K562 (cell line): ENCODE measurements around the gene GIPR. TPM values are rescaled to one million over a fixed set of nuclear protein-coding genes. Genes with fewer than 3 reads are reported as not detected.

Experiments used
- CBFA2T2 ChIP-seq: fragments of 450-650 bp; conservative IDR thresholded peaks from 2 replicates; pipeline ENCODE4 v1.6.1; 2017; ENCODE audit warnings: mild to moderate bottlenecking
- CREB3L1 ChIP-seq: fragments of 450-650 bp; IDR thresholded peaks from 2 replicates; pipeline ENCODE4 v1.6.1; 2014; ENCODE audit warnings: low read depth, mild to moderate bottlenecking, moderate library complexity, borderline replicate concordance
- CSDE1 ChIP-seq, 2 experiments: fragments of 450-650 bp; IDR thresholded peaks; 2 replicates each; pipeline ENCODE4 v1.6.1; 2016; ENCODE audit warnings: mild to moderate bottlenecking in 1 of 2
- CTBP1 ChIP-seq: fragments of 450-650 bp; IDR thresholded peaks from 2 replicates; pipeline ENCODE4 v1.6.1; 2016; ENCODE audit warnings: borderline replicate concordance
- GATAD2B ChIP-seq: fragments of 450-650 bp; IDR thresholded peaks from 2 replicates; pipeline ENCODE4 v1.6.1; 2017; ENCODE audit warnings: mild to moderate bottlenecking, borderline replicate concordance
- HOXB6 ChIP-seq: fragments of 250-450 bp; sonication (Bioruptor Pico); IDR thresholded peaks from 2 replicates; pipeline ENCODE4 v1.5.1; 2022; ENCODE audit warnings: mild to moderate bottlenecking, borderline replicate concordance
- IRF2 ChIP-seq: sonication (generic); formaldehyde crosslinking; IDR thresholded peaks from 2 replicates; pipeline ENCODE4 v1.8.1; 2022; ENCODE audit warnings: mild to moderate bottlenecking, missing genetic modification reagents
- IRF9 ChIP-seq: fragments of 450-650 bp; IDR thresholded peaks from 2 replicates; pipeline ENCODE4 v1.6.1; 2016; ENCODE audit warnings: missing biosample characterization, missing genetic modification characterization
- MEF2A ChIP-seq: IDR thresholded peaks from 2 replicates; pipeline ENCODE4 v1.6.1; 2011; ENCODE audit warnings: low read depth, mild to moderate bottlenecking, low read length, moderate library complexity; ENCODE audit not compliant: control insufficient read depth
- MXI1 ChIP-seq: IDR thresholded peaks from 2 replicates; pipeline ENCODE4 v1.6.1; 2011; ENCODE audit warnings: low read depth, mild to moderate bottlenecking, improper control_type of control experiment, low read length
- POLR3A ChIP-seq: IDR thresholded peaks from 2 replicates; pipeline ENCODE4 v1.6.1; 2011; ENCODE audit warnings: borderline replicate concordance, mild to moderate bottlenecking, moderate library complexity; ENCODE audit not compliant: insufficient read length, insufficient read depth; ENCODE audit errors: extremely low read depth
- RBM14 ChIP-seq: fragments of 200-400 bp; formaldehyde crosslinking; IDR thresholded peaks from 2 replicates; pipeline ENCODE4 v1.6.1; 2018; ENCODE audit warnings: low read depth, mild to moderate bottlenecking, low read length, moderate library complexity, borderline replicate concordance; ENCODE audit not compliant: insufficient read depth
- RUNX1 ChIP-seq: sonication (generic); IDR thresholded peaks from 2 replicates; pipeline ENCODE4 v1.6.1; 2016; ENCODE audit warnings: antibody characterized with exemption, low read depth
- SIX5 ChIP-seq, 2 experiments: IDR thresholded peaks; 2 replicates each; pipeline ENCODE4 v1.6.1; 2011; ENCODE audit warnings: low read length in 2 of 2, borderline replicate concordance in 1 of 2, low read depth in 1 of 2, mild to moderate bottlenecking in 1 of 2, moderate library complexity in 1 of 2; ENCODE audit not compliant: insufficient read depth in 1 of 2
- UBTF ChIP-seq, 2 experiments: IDR thresholded peaks; 2 replicates each; pipeline ENCODE4 v1.6.1; 2012; ENCODE audit warnings: improper control_type of control experiment in 2 of 2, low read depth in 2 of 2, low read length in 2 of 2, borderline replicate concordance in 1 of 2
- ZC3H8 ChIP-seq: fragments of 450-650 bp; IDR thresholded peaks from 2 replicates; pipeline ENCODE4 v1.6.1; 2017
- ZNF316 ChIP-seq: fragments of 450-650 bp; IDR thresholded peaks from 2 replicates; pipeline ENCODE4 v1.6.1; 2016
- ZNF445 ChIP-seq: fragments of 250-450 bp; sonication (Bioruptor Pico); IDR thresholded peaks from 2 replicates; pipeline ENCODE4 v1.4.0; 2020; ENCODE audit warnings: low read depth, mild to moderate bottlenecking, moderate library complexity
- ZNF695 ChIP-seq: fragments of 450-650 bp; formaldehyde crosslinking; IDR thresholded peaks from 2 replicates; pipeline ENCODE4 v1.4.0; 2020; ENCODE audit warnings: mild to moderate bottlenecking, moderate library complexity
- ZNF699 ChIP-seq: fragments of 250-450 bp; sonication (Bioruptor Pico); IDR thresholded peaks from 2 replicates; pipeline ENCODE4 v1.8.0; 2021; ENCODE audit warnings: mild to moderate bottlenecking, moderate library complexity; ENCODE audit not compliant: insufficient replicate concordance
- ZNF785 ChIP-seq: fragments of 250-450 bp; sonication (Bioruptor Pico); IDR thresholded peaks from 2 replicates; pipeline ENCODE4 v1.4.0; 2020; ENCODE audit warnings: mild to moderate bottlenecking
- polyA plus RNA-seq, 8 experiments: library from polyadenylated mRNA; depleted of rRNA in 4 of 8; stranded (reverse) in 5 of 8; unstranded in 3 of 8; fragments of >200 nt; fragmentation: Nextera tagmentation in 2 of 8; fragmentation: Illumina TruSeq in 1 of 8; extraction: Ambion mirVana in 2 of 8; extraction: Trizol in 1 of 8; gene quantifications; 2 replicates each; pipeline versions ENCODE4 v1.2.1 to v1.2.3, GENCODE V29; 2011 to 2014; ENCODE audit warnings: inconsistent platforms in 1 of 8, missing spikeins in 1 of 8
- total RNA-seq, 7 experiments: library from RNA; depleted of rRNA in 6 of 7; stranded (reverse); fragments of >200 nt in 6 of 7; fragmentation: Illumina TruSeq in 2 of 7; extraction: Trizol in 2 of 7; gene quantifications; 2 replicates each; pipeline versions ENCODE4 v1.2.1 to v1.2.3, GENCODE V29; 2011 to 2021; ENCODE audit warnings: low replicate concordance in 1 of 7
- TF ChIP-seq, protein P1 (sequence below): sonication (generic); formaldehyde crosslinking; IDR thresholded peaks from 2 replicates; pipeline ENCODE4 v1.8.0; 2023; ENCODE audit warnings: mild to moderate bottlenecking, missing genetic modification reagents

GIPR gene
- total and polyA plus RNA-seq, 9 of the 15 experiments (the other 6 are each of a cell fraction or from before 2014, with no cell fraction given), result 2.2 to 26.8 (median 12.7) TPM

DNA sequence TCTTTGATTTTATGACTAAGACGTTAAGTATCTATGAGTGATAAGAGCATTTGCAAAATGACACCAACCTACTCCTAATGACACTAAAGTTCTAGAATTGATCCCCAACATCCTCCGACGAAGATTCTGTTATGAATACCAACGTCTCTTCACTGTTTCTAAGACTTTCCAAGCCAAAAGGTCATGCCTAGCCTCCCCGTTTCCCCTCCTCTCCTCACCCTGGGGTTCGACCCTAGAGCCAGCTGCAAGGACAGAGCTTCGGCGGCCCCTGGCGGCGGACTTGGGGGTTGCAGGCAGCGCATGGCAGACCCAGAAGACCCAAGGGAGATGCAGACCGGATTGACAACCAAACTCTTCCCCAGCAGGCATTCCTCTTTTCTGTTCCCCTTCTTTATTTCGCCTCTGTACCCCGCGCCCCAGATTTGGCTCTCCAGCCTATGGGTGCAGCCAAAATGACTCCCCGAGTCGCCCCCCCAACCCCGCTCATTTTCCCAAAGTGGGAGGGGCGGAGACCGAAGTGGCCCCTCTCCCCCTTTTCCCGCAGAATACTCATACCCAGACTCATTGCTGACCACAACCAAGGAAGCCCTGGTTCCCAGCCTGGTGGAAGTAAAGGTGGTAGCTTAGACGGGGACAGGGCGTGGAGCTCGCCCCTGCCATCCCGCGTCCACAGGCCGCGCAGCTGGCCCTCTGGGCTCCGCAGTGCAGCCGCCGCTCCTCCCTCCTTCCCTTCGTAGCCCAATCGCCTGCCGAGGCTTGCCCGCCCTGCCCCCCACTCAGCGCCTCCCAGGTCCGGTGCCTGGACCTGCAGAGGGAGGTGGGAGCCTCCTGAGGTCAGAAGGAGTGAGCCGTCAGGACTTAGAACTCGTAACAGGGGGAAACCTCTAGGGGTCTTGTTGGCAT is 24.7 kb upstream of the GIPR start (continued):
- no peak for TF ChIP-seq CBFA2T2
- peak; percentile 43 for TF ChIP-seq CTBP1
- no peak for TF ChIP-seq ZNF785
- no peak for TF ChIP-seq CREB3L1
- TF ChIP-seq IRF9 (tag), result no peak
- no peak for TF ChIP-seq RUNX1
- no peak for TF ChIP-seq MXI1
- TF ChIP-seq POLR3A, result peak; percentile 3
- TF ChIP-seq CSDE1 (IDR thresholded peaks at IDR 0.05), result no peak
- no peak for TF ChIP-seq RBM14
- TF ChIP-seq SIX5 (IDR thresholded peaks at IDR 0.05; ENCODE audit: borderline replicate concordance in 1 of 2, insufficient read depth in 1 of 2, low read depth in 1 of 2, low read length in 2 of 2), result no peak
- TF ChIP-seq, protein P1, sequence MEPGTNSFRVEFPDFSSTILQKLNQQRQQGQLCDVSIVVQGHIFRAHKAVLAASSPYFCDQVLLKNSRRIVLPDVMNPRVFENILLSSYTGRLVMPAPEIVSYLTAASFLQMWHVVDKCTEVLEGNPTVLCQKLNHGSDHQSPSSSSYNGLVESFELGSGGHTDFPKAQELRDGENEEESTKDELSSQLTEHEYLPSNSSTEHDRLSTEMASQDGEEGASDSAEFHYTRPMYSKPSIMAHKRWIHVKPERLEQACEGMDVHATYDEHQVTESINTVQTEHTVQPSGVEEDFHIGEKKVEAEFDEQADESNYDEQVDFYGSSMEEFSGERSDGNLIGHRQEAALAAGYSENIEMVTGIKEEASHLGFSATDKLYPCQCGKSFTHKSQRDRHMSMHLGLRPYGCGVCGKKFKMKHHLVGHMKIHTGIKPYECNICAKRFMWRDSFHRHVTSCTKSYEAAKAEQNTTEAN (CRISPR knock-in tag), result no peak
- TF ChIP-seq MEF2A, result no peak
- TF ChIP-seq HOXB6, result no peak
- 0 out of 2 replicates have a peak, but pooled peaks have one; percentile 6 for TF ChIP-seq ZC3H8
- TF ChIP-seq ZNF695 (CRISPR knock-in tag), result no peak
- no peak for TF ChIP-seq ZNF316
- TF ChIP-seq ZNF699, result no peak
- TF ChIP-seq IRF2 (CRISPR knock-in tag), result no peak
- TF ChIP-seq UBTF (IDR thresholded peaks at IDR 0.05; ENCODE audit: borderline replicate concordance in 1 of 2, low read depth in 2 of 2, low read length in 2 of 2), result peak in 1 of 2 experiments; percentile 51; a peak in 1 of 4 replicates
- TF ChIP-seq GATAD2B, result no peak
- no peak for TF ChIP-seq ZNF445 (CRISPR knock-in tag)
